ENCODE data around the gene GNG10.
"Not testable (repeated sequence)": the region's sequence is repeated elsewhere in the genome, so short reads cannot be mapped to it uniquely, and the experiment has no call there.

Gene GNG10

DNA sequence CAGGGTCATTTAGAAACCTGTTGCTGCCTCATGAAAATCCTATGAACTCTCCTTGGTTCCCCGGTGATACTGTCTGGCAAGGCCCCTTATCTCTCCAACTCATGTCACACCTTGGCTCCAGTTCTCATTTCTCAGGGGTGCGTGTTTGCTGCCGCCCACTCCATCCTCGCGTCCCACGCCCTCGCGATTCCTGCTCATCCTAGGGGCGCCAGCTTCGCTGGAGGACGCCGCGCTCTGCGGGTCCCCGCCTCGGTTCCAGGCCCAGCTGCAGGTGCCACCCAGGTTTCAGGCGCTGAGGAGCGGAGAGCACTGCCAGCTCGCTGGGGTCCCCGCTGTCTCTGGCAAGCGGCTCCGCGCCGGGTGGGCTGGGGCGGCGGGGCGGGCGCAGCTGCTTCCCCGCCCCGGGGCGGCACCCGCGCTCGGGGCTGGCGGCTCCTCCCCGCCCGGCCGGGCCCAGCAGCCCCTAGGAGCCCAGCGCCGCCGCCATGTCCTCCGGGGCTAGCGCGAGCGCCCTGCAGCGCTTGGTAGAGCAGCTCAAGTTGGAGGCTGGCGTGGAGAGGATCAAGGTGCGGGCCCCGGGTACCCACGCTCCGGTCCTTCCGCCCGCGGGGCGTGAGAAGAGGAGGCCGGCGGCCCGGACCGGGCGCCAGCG, at the start of gene GNG10:
GNG10 (plus strand) TSS at position 456 of the 652 bp plus-strand sequence; CDS start at position 486, 30 bp downstream.
- DNase-seq (ENCODE audit: low read depth) = peak; percentile 58

GRCh38 chr9:111613436-111614040, 47.9 kb upstream of the GNG10 start:
- no peak for DNase-seq (ENCODE audit: low read depth)

- DNase-seq (ENCODE audit: low read depth) = no peak
Observed at GRCh38 chr9:111615928-111616327, 45.5 kb upstream of the GNG10 start.

DNA sequence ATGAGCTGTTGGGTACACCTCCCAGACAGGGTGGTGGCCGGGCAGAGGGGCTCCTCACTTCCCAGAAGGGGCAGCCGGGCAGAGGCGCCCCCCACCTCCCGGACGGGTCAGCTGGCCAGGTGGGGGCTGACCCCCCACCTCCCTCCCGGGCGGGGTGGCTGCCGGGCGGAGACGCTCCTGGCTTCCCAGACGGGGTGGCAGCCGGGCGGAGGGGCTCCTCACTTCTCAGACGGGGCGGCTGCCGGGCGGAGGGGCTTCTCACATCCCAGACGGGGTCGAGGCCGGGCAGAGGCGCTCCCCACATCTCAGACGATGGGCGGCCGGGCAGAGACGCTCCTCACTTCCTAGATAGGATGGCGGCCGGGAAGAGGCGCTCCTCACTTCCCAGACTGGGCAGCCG, 44.1 kb upstream of the GNG10 start:
- DNase-seq (ENCODE audit: low read depth) = not testable (repeated sequence)

DNA sequence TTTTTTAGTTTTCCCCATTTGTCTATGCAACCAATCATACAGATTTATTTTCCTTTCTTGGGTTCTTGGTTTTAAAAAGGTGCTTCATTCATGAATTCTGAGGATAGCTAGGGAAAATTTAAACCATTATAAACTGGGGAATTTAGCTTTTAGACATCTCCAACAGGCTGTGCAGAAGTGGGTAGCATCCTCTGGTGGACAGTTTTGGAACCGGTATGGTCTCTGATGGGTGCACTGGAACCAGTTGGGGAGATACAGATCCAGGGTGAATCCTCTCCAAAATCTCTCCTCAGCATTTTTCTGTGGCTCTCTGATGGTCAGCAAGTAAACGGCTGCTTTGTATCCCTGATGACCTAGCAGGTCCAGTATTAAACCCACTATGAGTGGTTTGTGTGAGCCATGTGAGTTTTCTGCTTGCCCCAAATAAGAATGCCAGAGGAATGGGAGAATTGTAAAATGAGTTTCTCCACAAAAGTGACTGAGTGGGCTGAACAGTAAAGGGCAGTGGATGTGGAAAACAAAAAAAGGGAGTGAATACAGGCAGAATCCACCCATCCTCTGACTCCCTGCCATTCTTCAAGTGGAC, 39.4 kb upstream of the GNG10 start:
- DNase-seq (ENCODE audit: low read depth) = no peak

- DNase-seq (ENCODE audit: low read depth) = no peak
Observed at GRCh38 chr9:111622626-111623025, 38.8 kb upstream of the GNG10 start.

DNA sequence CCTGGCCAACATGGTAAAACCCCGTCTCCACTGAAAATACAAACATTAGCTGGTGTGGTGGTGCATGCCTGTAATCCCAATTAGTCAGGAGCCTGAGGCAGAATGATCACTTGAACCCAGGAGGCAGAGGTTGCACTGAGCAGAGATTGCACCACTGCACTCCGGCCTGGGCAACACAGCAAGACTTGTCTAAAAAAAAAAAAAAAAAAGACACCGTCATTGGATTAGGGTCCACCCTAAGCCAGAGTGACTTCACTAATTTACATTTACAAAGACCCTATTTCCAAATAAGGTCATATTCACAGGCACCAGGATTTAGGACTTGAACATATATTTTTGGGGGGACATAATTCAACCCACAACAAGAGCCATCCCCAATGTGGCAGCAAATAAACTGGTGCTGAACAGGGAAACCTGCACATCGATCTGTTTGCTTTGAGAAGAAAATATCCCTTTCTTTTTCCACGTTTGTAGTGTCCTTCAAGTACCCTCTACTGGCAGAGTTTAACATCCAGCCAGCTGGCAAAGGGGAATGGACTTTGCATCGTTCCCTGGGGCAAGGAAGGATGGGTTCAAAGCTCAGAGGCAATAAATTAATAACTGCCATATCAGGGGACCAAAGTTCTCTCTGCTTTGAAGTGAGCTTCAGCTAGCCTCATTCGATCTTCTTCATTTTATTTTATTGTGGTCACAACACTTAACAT, 34.0 kb upstream of the GNG10 start:
- no peak for DNase-seq (ENCODE audit: low read depth)

- DNase-seq (ENCODE audit: low read depth) = no peak
Observed at GRCh38 chr9:111628411-111628810, 33.0 kb upstream of the GNG10 start.

DNA sequence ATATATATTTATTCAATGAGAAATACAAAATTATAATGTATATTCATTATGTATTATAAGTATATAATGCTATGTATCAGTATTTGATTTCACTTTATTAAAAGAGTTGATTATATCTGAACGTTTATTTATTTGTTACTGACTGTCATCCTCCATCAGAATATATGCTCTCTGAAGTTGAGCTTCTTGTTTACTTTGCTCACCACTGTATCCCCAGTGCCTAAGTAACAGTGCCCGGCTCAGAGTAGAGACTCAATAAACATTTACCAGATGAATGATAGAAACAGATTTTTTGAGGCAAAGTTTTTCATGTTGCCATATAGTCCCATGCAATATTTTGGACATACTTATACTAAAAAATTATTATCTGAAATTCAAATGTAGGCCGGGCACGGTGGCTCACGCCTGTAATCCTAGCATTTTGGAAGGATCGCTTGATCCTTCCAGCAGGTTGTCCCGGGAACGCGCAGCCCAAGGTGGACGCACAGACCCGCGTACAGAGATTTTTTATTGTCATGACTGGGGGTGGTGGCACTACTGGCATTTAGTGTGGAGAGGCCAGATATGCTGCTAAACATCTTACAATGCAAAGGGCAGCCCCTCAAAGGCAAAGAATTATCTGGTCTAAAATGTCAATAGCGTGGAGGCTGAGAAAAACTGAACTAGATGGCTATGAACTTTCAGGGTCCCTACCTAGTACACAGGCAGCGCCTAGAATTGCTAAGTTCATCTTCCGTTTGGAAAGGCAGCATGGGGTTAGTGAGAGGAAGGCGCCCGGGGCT, 31.0 kb upstream of the GNG10 start:
- no peak for DNase-seq (ENCODE audit: low read depth)

DNA sequence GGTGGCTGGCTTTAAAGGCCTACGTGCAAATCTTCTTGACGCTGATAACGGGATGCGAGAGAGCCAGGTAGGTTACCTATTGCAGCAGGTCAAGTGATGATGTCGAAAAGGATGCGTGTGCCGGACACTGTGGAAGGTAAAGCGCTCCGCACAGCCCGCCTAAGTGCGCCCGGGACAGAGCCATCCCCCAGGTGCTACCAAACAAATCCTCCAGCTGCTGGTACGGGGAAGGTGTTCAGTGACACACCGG, 30.5 kb upstream of the GNG10 start:
- DNase-seq (ENCODE audit: low read depth) = no peak

DNA sequence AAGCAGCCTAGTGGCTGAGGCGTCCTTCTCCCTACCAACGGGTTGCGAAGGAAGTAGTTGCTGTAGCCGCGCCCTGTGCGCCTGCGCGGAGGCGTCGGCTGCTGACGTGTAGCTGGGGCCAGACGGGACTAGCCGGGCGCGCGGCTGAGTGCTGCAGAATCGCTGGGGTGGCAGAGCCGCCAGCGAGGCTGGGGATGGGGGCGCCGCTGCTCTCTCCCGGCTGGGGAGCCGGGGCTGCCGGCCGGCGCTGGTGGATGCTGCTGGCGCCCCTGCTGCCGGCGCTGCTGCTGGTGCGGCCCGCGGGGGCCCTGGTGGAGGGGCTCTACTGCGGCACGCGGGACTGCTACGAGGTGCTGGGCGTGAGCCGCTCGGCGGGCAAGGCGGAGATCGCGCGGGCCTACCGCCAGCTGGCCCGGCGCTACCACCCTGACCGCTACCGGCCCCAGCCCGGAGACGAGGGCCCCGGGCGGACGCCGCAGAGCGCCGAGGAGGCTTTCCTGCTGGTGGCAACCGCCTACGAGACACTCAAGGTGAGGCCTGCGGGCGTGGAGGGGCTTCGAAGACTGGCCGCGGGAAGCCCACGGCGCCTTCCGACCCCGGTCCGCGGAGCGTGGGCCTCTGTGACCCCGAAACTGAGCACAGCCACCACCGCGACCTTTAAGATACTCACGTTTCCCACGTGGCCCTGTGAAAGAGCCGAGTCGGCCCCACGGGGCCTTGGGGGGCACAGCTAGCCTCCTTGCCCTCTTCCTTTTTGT, 30.0 kb upstream of the GNG10 start, which contains the start of gene DNAJC25:
DNAJC25 (plus strand) TSS at position 121 of the 758 bp plus-strand sequence; CDS start at position 195, 74 bp downstream.
- DNase-seq (ENCODE audit: low read depth) = peak; percentile 94

DNA sequence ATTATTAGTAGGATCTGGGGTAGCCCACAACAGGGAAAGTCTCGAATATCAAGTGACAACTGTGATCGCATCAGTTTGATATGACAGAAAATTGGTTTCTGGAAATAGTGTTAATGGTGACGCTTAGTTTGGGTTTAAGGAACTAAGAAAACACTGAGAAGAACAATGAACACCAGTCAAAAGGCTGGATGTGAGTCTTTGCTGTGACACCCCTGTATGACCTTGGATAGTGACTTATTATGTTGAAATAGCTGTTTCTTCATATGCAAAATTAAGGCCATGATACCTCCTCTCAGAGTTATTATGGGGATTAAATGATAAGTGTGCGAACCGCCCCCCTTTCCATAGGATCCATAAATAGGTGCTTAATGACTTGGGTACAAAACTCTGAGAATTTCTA, 29.3 kb upstream of the GNG10 start:
- DNase-seq (ENCODE audit: low read depth) = no peak

- no peak for DNase-seq (ENCODE audit: low read depth)
Observed at GRCh38 chr9:111632695-111633388, 28.6 kb upstream of the GNG10 start.

- DNase-seq (ENCODE audit: low read depth) = no peak
Observed at GRCh38 chr9:111633389-111633736, 28.0 kb upstream of the GNG10 start.

- no peak for DNase-seq (ENCODE audit: low read depth)
Observed at GRCh38 chr9:111634860-111635259, 26.5 kb upstream of the GNG10 start.

- no peak for DNase-seq (ENCODE audit: low read depth)
Observed at GRCh38 chr9:111637421-111637950, 23.9 kb upstream of the GNG10 start.

DNA sequence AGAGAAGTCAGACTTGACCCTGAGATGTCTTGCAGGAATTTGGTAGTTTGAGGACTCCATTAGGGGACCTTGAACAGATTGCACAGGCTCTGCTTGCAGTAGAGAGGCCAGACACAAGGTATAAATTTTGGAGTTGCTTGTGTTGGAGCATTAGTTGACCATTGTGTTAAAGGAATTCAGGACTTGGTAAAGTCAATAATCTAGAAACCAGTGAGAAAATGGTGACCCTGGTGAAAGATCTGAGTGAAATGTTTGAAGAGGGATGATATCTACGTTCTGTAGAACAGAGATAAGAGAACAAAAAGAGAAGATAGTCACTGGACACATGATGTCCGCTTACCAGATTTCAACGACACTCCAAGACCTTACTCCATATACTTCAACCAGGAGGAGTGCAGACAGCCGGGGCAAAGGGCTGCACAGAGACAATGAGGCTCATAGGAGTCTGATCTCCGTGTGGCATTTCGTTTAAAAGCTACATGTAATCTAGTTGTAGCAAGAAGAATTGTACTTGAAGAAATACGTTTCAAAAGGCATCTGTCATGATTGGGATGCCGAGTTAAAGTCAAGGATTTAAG, 17.1 kb upstream of the GNG10 start:
- no peak for DNase-seq (ENCODE audit: low read depth)

DNA sequence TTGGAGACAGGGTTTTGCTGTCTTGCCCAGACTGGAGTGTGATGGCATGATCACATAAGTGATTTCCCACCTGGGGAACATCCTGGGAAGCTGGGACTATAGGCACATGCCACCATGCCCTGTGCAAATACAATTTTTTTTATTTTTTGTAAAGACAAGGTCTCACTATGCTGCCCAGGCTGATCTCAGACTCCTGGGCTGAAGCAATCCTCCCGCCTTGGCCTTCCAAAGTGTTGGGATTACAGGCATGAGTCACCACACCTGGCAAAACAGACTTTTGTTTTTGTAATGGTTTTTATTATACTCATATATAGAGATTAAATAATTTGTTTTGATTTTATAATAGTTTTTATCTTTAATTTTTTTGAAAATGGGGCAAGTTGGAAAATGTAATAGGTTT, 15.6 kb upstream of the GNG10 start:
- DNase-seq (ENCODE audit: low read depth) = no peak

- DNase-seq (ENCODE audit: low read depth) = no peak
Observed at GRCh38 chr9:111646417-111646816, 15.0 kb upstream of the GNG10 start.

- no peak for DNase-seq (ENCODE audit: low read depth)
Observed at GRCh38 chr9:111648066-111648465, 13.3 kb upstream of the GNG10 start.
